A549 treated with AZD9567 at 1 μM for 4 hours (cell line): ENCODE data around the gene BEST3. TPM values are rescaled to one million over a fixed set of nuclear protein-coding genes. Genes with fewer than 3 reads are reported as not detected.

ENCODE experiments used
- total RNA-seq: library from RNA; stranded (reverse); fragments of 200-300 nt; extraction: Qiagen RNA extraction; gene quantifications from 5 replicates; pipeline ENCODE4 v1.2.3, GENCODE V29; 2022; ENCODE audit not compliant: insufficient read depth

The BEST3 gene
- total RNA-seq = 0.68 to 1.2 TPM (median 0.96 TPM) in 4 of 5 replicates, not detected in the other

DNA sequence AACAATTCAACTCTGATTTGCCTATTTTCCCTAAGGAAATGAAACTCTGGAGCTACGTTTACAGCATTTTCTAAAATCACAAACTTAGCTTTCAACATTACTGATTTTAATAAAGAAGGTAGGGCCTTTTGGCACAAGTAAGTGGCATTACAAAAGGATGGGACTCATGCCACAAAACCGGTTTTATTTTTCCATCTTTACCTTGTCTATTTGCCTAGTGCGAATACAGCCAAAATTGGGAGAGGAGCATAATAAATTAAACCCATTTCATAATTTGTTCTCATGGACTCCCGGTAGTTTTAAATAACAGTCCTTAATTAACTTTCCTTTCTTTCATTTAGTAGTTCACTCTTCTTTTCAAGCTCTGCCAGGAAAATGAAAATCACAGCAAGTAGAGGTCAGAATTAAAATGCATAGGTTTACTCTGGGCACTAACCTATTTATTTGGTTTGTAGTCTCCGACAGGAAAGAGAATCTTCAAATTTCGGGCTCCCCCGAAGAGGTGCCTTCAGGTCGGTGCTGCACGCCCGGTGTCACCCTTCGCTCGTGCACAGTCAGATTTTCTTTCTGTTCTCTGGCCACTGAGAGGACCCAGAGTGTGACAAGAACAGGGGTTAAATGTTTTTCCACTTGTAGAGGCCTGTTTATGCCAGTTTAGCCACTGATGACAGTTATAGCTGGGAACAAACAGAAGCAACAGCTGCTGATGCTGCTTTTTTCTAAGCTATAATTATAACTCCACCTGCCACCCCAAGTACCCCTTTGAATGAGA lies at the start of gene BEST3:
TSS of gene BEST3 (minus strand) at position 535 of the 772 bp plus-strand sequence. CDS start 1,505 bp downstream, outside the sequence.

DNA sequence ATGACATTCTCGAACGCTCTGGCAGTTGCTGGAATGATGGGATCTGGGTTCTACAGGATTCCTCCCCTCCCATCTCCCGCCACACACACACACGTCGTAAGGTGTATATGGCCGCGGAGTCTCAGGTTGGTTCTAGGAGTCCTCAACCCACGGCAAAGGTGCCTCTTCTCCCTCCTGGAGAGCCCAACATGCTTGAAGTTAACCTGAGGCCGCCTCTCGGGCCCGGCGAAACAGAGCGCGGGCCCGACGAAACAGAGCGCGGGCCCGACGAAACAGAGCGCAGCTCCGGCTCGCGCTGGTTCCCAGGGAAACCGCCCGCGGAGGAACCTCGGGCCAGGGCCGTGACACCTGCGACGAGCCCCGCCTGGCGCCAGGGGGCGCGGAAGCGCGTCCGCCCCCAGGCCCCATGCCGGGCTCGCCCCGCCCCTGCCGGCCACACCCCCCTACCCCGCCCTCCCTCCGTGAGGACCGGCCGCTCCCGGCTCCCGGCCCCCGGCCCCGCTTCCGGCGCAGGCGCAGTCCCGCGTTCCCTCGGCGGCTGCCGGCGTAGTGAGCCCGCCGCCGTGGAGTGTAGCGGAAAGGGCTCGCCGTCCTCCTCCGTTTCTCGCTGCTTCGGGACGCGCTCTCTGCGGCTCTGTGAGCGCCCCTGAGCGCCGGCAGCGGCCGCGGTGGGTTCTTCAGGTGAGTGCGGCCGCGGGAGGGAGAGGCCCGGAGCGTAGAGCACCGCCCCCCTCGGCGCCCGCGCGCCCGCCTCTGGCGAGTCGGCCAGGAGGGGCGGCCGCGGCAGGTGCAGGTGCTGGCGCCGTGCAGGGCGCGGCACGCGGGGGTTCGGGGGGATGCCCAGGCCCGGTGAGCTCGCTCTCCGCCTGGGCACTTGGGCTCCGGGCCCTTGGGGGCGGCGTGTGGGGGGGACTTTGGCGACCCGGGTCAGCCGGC lies 39.5 kb upstream of the BEST3 start, which contains the start of gene RAB3IP:
TSS of gene RAB3IP (plus strand) at position 510 of the 936 bp plus-strand sequence. CDS start 16,549 bp downstream, outside the sequence.

DNA sequence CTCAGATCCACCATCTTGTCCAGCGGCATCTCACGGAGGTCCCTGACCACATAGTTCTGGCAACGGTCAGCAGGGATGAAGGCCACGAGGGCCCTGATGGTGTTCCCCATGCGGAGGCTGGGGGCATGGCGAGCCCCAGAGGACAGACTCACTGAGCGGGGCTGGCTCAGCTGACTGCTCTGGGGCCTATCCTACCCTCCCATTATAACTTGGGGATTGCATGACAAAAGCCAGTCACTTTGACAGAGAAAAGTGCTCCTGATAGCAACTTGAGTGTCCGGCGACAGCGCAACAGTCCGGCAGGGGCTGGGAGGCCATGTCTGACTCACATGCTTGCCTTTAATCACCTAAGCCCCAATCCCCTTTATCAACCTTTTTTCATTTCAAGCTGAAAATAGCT lies 88.4 kb downstream of the BEST3 start, which contains the start of gene LRRC10:
TSS of gene LRRC10 (minus strand) at position 179 of the 400 bp plus-strand sequence. CDS start at position 110, 69 bp downstream.

Other genes starting within 250 kb of the BEST3 start
- 7.8 to 19.1 TPM (median 11.1 TPM) in 5 replicates for gene FRS2, start 228.9 kb downstream of the BEST3 start, total RNA-seq
- 281 to 353 TPM (median 289 TPM) in 5 replicates for gene CCT2, start 113.8 kb downstream of the BEST3 start, total RNA-seq
- not detected in 5 replicates for gene LRRC10, start 88.4 kb downstream of the BEST3 start, total RNA-seq
- gene RAB3IP, start 39.6 kb upstream of the BEST3 start, total RNA-seq = 12.8 to 20.4 TPM (median 14.4 TPM) in 5 replicates
- gene MYRFL, start 125.9 kb upstream of the BEST3 start, total RNA-seq = 0.02 to 0.06 TPM in 2 of 5 replicates, not detected in the others